HG03139 (cell line): ENCODE measurements around the gene C1D.
"Not testable (repeated sequence)": the region's sequence is repeated elsewhere in the genome, so short reads cannot be mapped to it uniquely, and the experiment has no call there.

Source experiments
- ATAC-seq: cut with Tn5 transposase; IDR thresholded peaks from one replicate; pipeline ENCODE4 v1.9.1; 2021; ENCODE audit not compliant: unreplicated experiment

Gene C1D

GRCh38 chr2:68009526-68009925 is 53.3 kb downstream of the C1D start:
- no peak for ATAC-seq

DNA sequence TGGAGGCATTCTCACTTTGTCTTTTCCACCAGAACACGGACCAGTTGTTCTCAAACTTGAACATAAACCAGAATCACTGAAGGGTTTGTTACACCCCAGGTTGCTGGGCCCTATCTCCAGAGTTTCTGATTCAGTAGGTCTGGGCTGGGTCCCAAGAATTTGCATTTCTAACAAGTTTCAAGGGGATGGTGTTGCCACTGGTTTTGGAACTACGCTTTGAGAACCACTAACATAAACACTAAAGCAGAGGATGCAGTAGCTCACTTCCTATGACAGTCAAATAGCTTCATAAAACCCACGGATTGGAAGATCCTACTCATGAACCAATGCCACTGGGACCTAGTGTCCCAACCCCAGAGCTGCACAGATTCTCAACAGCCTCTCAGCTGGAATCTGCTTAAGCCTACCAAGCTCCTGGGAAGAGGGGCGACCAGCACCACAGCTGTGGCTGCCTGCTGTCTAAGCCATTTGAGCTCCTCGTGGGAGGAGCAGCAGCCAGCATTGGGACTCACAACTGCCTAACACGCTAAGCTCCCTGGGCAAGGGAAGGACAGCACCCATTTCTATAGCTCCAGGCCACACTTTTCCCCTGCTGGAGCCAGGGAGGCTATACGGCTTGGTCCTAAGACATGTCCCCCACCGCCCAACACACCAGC is 62.5 kb downstream of the C1D start:
- ATAC-seq, result no peak

DNA sequence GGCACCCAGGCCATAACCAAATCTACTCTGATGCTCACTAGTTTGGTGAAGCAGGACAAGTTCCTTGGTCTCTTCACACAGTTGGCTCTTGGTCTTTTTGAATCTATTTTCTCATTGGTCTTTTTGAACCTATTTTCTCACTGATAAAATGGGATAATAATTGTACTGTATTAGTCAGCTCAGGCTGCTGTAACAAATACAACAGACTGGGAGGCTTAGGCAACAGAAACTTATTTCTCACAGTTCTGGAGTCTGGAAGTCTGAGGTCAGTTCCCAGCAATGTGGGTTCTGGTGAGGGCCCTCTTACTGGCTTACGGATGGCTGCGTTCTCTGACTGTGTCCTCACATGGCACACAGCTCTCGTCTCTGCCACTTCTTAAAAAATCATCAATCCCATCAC is 63.5 kb downstream of the C1D start:
- no peak for ATAC-seq

DNA sequence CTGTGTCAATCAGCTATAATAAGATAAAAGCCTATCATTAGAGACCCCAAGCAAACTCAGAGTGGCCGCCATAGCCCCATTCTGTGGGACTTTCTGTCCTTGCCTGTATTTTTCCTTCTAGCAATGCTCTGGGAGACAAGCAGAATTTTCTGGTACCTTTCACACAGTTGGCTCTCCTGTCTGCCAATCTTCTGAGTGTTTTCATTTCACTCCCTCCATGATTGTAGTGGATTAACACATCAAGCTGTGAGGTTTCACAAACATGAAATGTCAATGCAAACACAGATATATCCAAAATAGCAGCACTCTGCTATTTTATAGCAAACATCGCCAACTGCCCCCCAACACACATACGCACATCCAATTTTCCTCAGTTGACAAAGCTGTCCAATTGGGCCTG is 64.9 kb downstream of the C1D start:
- ATAC-seq, result no peak

GRCh38 chr2:67997528-67997900 is 65.3 kb downstream of the C1D start:
- no peak for ATAC-seq

DNA sequence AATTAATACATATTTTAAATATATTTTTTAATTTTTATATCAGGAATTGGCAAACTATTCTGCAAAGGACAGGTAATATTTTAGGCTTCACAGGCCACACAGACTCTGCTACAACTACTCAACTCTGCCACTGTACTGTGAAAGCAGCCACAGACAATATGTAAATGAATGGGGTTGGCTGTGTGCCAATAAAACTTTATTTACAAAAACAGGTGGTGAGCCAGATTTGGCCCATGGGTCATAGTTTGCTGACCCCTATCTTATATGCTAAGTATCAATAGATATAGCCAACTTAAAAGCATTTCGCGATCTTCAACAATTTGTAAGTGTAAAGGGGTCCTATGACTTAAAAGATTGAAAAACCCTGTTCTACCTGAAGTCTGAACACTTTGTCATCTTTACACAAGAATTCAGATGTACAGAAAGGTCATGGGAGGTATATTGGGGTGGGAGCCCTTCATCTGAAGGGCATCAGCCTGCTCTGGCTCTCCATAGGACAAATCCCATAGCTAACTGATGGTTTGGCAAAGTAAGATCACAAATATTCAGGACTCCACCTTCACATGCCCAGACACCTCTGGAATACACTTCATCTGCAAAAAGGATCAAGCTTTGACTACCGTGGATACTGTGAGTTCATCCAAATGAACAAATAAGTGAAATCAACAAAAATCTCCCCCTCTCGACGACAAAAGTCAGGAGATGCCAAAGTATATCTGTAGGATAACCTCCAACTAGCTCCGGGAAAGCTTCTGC is 65.9 kb downstream of the C1D start:
- ATAC-seq, result no peak

- no peak for ATAC-seq
Measured at GRCh38 chr2:67994716-67995115, 68.1 kb downstream of the C1D start.

GRCh38 chr2:67994069-67994468 is 68.7 kb downstream of the C1D start:
- not testable (repeated sequence) for ATAC-seq

DNA sequence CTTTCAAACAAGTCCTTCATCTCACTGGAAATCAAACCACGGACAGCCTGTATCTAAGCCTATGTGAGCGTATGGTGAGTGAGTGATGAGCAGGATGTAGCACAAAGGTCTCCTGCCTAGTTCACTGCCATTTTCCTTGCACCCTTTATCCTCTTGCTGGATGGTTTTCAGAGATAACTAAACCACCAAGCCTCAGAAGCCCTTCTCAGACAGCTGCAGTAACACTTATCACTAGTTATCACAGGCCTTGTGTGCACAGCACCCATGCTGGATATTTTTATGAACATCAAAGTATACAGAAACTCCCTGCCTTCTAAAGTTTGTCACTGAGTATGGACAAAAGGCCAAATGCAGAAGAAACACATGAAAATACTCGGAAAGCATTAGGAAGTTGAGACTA is 69.5 kb downstream of the C1D start:
- no peak for ATAC-seq

DNA sequence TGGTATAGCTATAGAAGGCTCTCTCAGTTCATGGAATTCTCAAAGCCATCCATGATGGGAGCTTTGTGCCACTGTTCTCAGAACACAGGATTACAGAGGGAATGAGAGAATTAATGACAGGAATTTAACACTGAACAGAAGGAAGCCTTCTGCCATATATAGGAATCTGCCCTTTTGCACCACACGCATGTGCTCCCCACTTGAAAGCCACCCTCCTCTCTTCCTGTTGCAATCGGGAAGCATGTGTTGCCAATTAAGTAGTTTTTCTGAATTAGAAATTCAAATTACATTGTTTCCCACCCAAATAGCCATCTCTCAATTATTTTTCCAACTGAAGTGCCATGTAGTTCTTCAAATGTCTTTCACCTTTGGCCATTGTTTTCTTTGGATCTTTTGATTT is 71.3 kb downstream of the C1D start:
- ATAC-seq, result no peak
